ENCODE data around the gene GINS1.

- TF ChIP-seq POLR2AphosphoS5 (IDR thresholded peaks at IDR 0.05) = no peak
- TF ChIP-seq CTCF (IDR thresholded peaks at IDR 0.05) = no peak
- no peak for TF ChIP-seq POLR2A (IDR thresholded peaks at IDR 0.05)
These were observed 81.9 kb downstream of the GINS1 start for GRCh38 chr20:25489221-25489871.
